HEK293 (cell line): ENCODE results near the gene SAXO1.
A peak's percentile ranks its signal among the peaks of the same experiment; 100 is the strongest.

Experiments
- ATF2 ChIP-seq: fragments of 450-650 bp; formaldehyde crosslinking; IDR thresholded peaks from 2 replicates; pipeline ENCODE4 v1.5.1; 2016; ENCODE audit warnings: missing biosample characterization, missing genetic modification characterization, low read depth
- BCL11A ChIP-seq: fragments of 450-650 bp; formaldehyde crosslinking; IDR thresholded peaks from 2 replicates; pipeline ENCODE4 v1.5.1; 2016; ENCODE audit warnings: low read depth, missing biosample characterization, missing genetic modification characterization
- EGR2 ChIP-seq: fragments of 450-650 bp; formaldehyde crosslinking; IDR thresholded peaks from 2 replicates; pipeline ENCODE4 v1.5.1; 2016; ENCODE audit warnings: low read depth, missing biosample characterization, missing genetic modification characterization
- ELK4 ChIP-seq: IDR thresholded peaks from 2 replicates; pipeline ENCODE4 v1.6.1; 2011; ENCODE audit warnings: mild to moderate bottlenecking, low read depth, low read length, borderline replicate concordance
- HOXD13 ChIP-seq: sonication (generic); formaldehyde crosslinking; IDR thresholded peaks from 2 replicates; pipeline ENCODE4 v1.8.0; 2022; ENCODE audit warnings: missing genetic modification reagents, borderline replicate concordance
- MZF1 ChIP-seq: fragments of 450-650 bp; formaldehyde crosslinking; IDR thresholded peaks from 2 replicates; pipeline ENCODE4 v1.5.1; 2017; ENCODE audit warnings: missing biosample characterization, missing genetic modification characterization, borderline replicate concordance
- PRDM4 ChIP-seq: fragments of 450-650 bp; formaldehyde crosslinking; IDR thresholded peaks from 2 replicates; pipeline ENCODE4 v1.5.1; 2017; ENCODE audit warnings: missing biosample characterization, missing genetic modification characterization
- RBAK ChIP-seq: fragments of 450-650 bp; formaldehyde crosslinking; IDR thresholded peaks from 2 replicates; pipeline ENCODE4 v1.5.1; 2016; ENCODE audit warnings: missing biosample characterization, missing genetic modification characterization
- ZBTB21 ChIP-seq: fragments of 450-650 bp; formaldehyde crosslinking; IDR thresholded peaks from 2 replicates; pipeline ENCODE4 v1.5.1; 2017; ENCODE audit warnings: missing biosample characterization, missing genetic modification characterization
- ZEB2 ChIP-seq: fragments of 450-650 bp; formaldehyde crosslinking; IDR thresholded peaks from 2 replicates; pipeline ENCODE4 v1.5.1; 2016; ENCODE audit warnings: missing biosample characterization, missing genetic modification characterization
- ZFP37 ChIP-seq: fragments of 450-650 bp; formaldehyde crosslinking; IDR thresholded peaks from 2 replicates; pipeline ENCODE4 v1.5.1; 2016; ENCODE audit warnings: missing biosample characterization, missing genetic modification characterization
- ZNF114 ChIP-seq: fragments of 450-650 bp; formaldehyde crosslinking; IDR thresholded peaks from 2 replicates; pipeline ENCODE4 v1.5.0; 2017; ENCODE audit warnings: missing biosample characterization, missing genetic modification characterization
- ZNF132 ChIP-seq: fragments of 450-650 bp; formaldehyde crosslinking; IDR thresholded peaks from 2 replicates; pipeline ENCODE4 v1.5.1; 2017; ENCODE audit warnings: missing biosample characterization, missing genetic modification characterization, borderline replicate concordance
- ZNF133 ChIP-seq: fragments of 450-650 bp; formaldehyde crosslinking; IDR thresholded peaks from 2 replicates; pipeline ENCODE4 v1.5.1; 2016; ENCODE audit warnings: missing biosample characterization, missing genetic modification characterization
- ZNF146 ChIP-seq: fragments of 450-650 bp; formaldehyde crosslinking; IDR thresholded peaks from 2 replicates; pipeline ENCODE4 v1.5.1; 2016; ENCODE audit warnings: missing biosample characterization, missing genetic modification characterization
- ZNF354C ChIP-seq: fragments of 450-650 bp; formaldehyde crosslinking; IDR thresholded peaks from 2 replicates; pipeline ENCODE4 v1.5.1; 2016; ENCODE audit warnings: missing biosample characterization, missing genetic modification characterization, low read depth, borderline replicate concordance
- ZNF449 ChIP-seq: fragments of 450-650 bp; formaldehyde crosslinking; IDR thresholded peaks from 2 replicates; pipeline ENCODE4 v1.5.1; 2017; ENCODE audit warnings: missing biosample characterization, mild to moderate bottlenecking, missing genetic modification characterization, moderate library complexity
- ZNF639 ChIP-seq: fragments of 450-650 bp; formaldehyde crosslinking; IDR thresholded peaks from 2 replicates; pipeline ENCODE4 v1.5.1; 2016; ENCODE audit warnings: missing biosample characterization, missing genetic modification characterization
- ZNF654 ChIP-seq: fragments of 450-650 bp; formaldehyde crosslinking; IDR thresholded peaks from 2 replicates; pipeline ENCODE4 v1.5.1; 2016; ENCODE audit warnings: low read depth, missing biosample characterization, missing genetic modification characterization
- ZNF677 ChIP-seq: fragments of 450-650 bp; IDR thresholded peaks from 2 replicates; pipeline ENCODE4 v1.5.0; 2018; ENCODE audit warnings: missing biosample characterization, mild to moderate bottlenecking, missing genetic modification characterization, moderate library complexity
- ZNF701 ChIP-seq: fragments of 450-650 bp; formaldehyde crosslinking; IDR thresholded peaks from 2 replicates; pipeline ENCODE4 v1.5.1; 2016; ENCODE audit warnings: missing biosample characterization, missing genetic modification characterization
- ZNF785 ChIP-seq: fragments of 450-650 bp; formaldehyde crosslinking; IDR thresholded peaks from 2 replicates; pipeline ENCODE4 v1.5.1; 2016; ENCODE audit warnings: missing biosample characterization, missing genetic modification characterization
- TF ChIP-seq, protein P1 (sequence below): fragments of 450-650 bp; formaldehyde crosslinking; IDR thresholded peaks from 2 replicates; pipeline ENCODE4 v1.5.1; 2017; ENCODE audit warnings: missing biosample characterization, missing genetic modification characterization
- TF ChIP-seq, protein P2 (sequence below): fragments of 450-650 bp; formaldehyde crosslinking; IDR thresholded peaks from 2 replicates; pipeline ENCODE4; 2016; ENCODE audit warnings: missing biosample characterization, missing genetic modification characterization
- TF ChIP-seq, protein P3 (sequence below): fragments of 450-650 bp; formaldehyde crosslinking; IDR thresholded peaks from 2 replicates; pipeline ENCODE4 v1.5.1; 2016; ENCODE audit warnings: missing biosample characterization, missing genetic modification characterization

Gene SAXO1

DNA sequence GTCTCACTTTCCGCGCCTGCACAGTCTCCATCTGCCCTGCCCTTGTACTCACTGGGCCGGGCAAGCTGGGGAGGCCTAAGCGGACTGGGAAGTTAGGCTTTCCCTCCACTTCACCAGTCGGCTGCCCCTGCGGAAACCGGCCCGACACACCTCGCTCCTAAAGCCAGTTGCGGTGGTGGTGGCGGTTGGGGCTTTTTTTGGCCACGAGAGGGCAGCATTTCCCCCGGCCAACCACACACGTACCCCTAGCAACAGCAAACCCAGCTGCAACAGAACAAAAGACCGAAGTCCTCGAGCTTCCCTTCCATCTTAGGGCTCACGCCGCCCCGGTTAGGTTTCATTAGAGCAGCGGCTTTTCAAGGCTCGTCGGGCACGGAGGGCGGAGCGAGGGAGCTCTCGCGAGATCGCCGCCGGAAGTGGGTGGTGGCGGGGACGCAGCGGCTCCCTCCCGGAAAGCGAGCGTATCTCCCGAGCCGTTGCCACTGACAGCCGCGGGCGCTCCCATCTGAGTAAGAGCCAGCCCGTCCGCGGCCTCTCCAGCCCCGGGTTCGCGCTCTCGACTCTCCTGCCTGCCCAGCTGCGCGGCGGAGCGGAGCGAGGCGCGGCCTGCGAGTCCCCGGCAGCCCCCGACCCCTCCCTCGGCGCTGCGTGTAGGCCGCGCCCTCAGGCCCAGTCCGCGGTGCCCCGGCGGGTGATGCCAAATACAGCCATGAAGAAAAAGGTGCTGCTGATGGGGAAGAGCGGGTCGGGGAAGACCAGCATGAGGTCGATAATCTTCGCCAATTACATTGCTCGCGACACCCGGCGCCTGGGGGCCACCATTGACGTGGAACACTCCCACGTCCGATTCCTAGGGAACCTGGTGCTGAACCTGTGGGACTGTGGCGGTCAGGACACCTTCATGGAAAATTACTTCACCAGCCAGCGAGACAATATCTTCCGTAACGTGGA lies 16.2 kb upstream of the SAXO1 start, which contains the start of gene RRAGA (continued):
- TF ChIP-seq ZNF639 (tag by site-specific recombination): peak; percentile 81
- TF ChIP-seq ZNF132: no peak
- peak; percentile 63 for TF ChIP-seq ZNF654 (tag by site-specific recombination)
- TF ChIP-seq ZNF701 (tag by site-specific recombination): no peak
- TF ChIP-seq ZNF449: 0 out of 2 replicates have a peak, but pooled peaks have one; percentile 28
- TF ChIP-seq, protein P1, sequence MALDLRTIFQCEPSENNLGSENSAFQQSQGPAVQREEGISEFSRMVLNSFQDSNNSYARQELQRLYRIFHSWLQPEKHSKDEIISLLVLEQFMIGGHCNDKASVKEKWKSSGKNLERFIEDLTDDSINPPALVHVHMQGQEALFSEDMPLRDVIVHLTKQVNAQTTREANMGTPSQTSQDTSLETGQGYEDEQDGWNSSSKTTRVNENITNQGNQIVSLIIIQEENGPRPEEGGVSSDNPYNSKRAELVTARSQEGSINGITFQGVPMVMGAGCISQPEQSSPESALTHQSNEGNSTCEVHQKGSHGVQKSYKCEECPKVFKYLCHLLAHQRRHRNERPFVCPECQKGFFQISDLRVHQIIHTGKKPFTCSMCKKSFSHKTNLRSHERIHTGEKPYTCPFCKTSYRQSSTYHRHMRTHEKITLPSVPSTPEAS (tag by site-specific recombination): peak; percentile 41; the same call in 1 of the 2 replicates
- TF ChIP-seq RBAK (tag by site-specific recombination): no peak
- no peak for TF ChIP-seq ATF2 (tag by site-specific recombination)
- TF ChIP-seq ZBTB21 (tag by site-specific recombination): no peak
- no peak for TF ChIP-seq HOXD13 (CRISPR knock-in tag)
- no peak for TF ChIP-seq EGR2 (tag by site-specific recombination)
- TF ChIP-seq ZNF114: no peak
- TF ChIP-seq, protein P2, sequence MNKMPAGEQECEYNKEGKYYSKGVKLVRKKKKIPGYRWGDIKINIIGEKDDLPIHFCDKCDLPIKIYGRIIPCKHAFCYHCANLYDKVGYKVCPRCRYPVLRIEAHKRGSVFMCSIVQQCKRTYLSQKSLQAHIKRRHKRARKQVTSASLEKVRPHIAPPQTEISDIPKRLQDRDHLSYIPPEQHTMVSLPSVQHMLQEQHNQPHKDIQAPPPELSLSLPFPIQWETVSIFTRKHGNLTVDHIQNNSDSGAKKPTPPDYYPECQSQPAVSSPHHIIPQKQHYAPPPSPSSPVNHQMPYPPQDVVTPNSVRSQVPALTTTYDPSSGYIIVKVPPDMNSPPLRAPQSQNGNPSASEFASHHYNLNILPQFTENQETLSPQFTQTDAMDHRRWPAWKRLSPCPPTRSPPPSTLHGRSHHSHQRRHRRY: no peak
- no peak for TF ChIP-seq ZNF785 (tag by site-specific recombination)
- no peak for TF ChIP-seq MZF1 (tag by site-specific recombination)
- TF ChIP-seq ZEB2: peak; percentile 89
- TF ChIP-seq ZNF133 (tag by site-specific recombination): no peak
- no peak for TF ChIP-seq ZNF677 (tag by site-specific recombination)
- TF ChIP-seq ZFP37 (tag by site-specific recombination): peak; percentile 90
- TF ChIP-seq PRDM4: 0 out of 2 replicates have a peak, but pooled peaks have one; percentile 21
- TF ChIP-seq ELK4: peak; percentile 88; the same call in 1 of the 2 replicates
- TF ChIP-seq, protein P3, sequence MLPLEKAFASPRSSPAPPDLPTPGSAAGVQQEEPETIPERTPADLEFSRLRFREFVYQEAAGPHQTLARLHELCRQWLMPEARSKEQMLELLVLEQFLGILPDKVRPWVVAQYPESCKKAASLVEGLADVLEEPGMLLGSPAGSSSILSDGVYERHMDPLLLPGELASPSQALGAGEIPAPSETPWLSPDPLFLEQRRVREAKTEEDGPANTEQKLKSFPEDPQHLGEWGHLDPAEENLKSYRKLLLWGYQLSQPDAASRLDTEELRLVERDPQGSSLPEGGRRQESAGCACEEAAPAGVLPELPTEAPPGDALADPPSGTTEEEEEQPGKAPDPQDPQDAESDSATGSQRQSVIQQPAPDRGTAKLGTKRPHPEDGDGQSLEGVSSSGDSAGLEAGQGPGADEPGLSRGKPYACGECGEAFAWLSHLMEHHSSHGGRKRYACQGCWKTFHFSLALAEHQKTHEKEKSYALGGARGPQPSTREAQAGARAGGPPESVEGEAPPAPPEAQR (tag by site-specific recombination): no peak
- no peak for TF ChIP-seq ZNF354C
- TF ChIP-seq ZNF146: no peak
- no peak for TF ChIP-seq BCL11A (tag by site-specific recombination)
